DOHH2 (cell line): Measurements from ENCODE around the gene MED13L.

Experiments
- CTCF ChIP-seq: fragments of 200-600 bp; sonication (generic); IDR thresholded peaks from one replicate; pipeline ENCODE4 v1.5.1; 2014; ENCODE audit warnings: antibody characterized with exemption, mild to moderate bottlenecking, low read depth, low read length; ENCODE audit not compliant: poor library complexity, severe bottlenecking
- EZH2phosphoT487 ChIP-seq: fragments of 200-600 bp; sonication (generic); IDR thresholded peaks from 2 replicates; pipeline ENCODE4 v1.6.1; 2017; ENCODE audit warnings: borderline replicate concordance, mild to moderate bottlenecking, antibody characterized with exemption, low read length, moderate library complexity, mixed read lengths

- TF ChIP-seq CTCF (no peak), EZH2phosphoT487 (no peak)
Observed at GRCh38 chr12:116314477-116314876, 37.0 kb upstream of the MED13L start.
